ENCODE results near the gene NRIP3. TPM values are rescaled to one million over a fixed set of nuclear protein-coding genes. Genes with fewer than 3 reads are reported as not detected.

NRIP3 gene
- total and polyA plus RNA-seq, 9 of the 15 experiments (the other 6 are each of a cell fraction or from before 2014, with no cell fraction given): 4.4 to 18.7 (median 11.6) TPM

- no peak overlapping the region for H2AFZ ChIP-seq (ENCODE audit: low read depth, low read length)
- no peaks in the 10 kb centered on the region for H3K36me3 ChIP-seq (ENCODE audit: control insufficient read depth, insufficient read depth, low read length)
- no peaks in the 10 kb centered on the region for H3K9me3 ChIP-seq (replicated peaks; ENCODE audit: control insufficient read depth, insufficient read depth, low read depth, low read length)
- no peaks in the 10 kb centered on the region for H3K9me1 ChIP-seq (ENCODE audit: control insufficient read depth, insufficient read depth, low read length)
- POLR2A ChIA-PET: interaction anchor here (1.0 to 1.2 kb wide), 4 partner anchors 9 to 140 kb away, joined by 3 to 9 read pairs (median 3); no protein-coding TSS in a partner anchor
- BruUV-seq (replicated peaks): no TSS peak
- H3K4me2 ChIP-seq (ENCODE audit: insufficient read depth, low read length): no peak overlapping the region
- 61% methylated on average over 3 of the region's 3 CpGs for WGBS (ENCODE audit: insufficient coverage, low coverage, missing lambda C conversion rate)
- FAIRE-seq (no peak), ATAC-seq (no peak), DNase-seq (ENCODE audit: extremely low read depth in 1 of 4, low spot score in 3 of 4) (no peak)
- no peaks in the 10 kb centered on the region for H4K20me1 ChIP-seq (replicated peaks; ENCODE audit: control insufficient read depth, insufficient read depth, low read length)
- H3K27ac ChIP-seq (ENCODE audit: extremely low read depth, low read depth, low read length): no peak overlapping the region
- no peak overlapping the region for H3K9ac ChIP-seq (ENCODE audit: insufficient read depth in 1 of 2, low read depth in 2 of 2, low read length in 2 of 2)
- in situ Hi-C loops (cut with MboI) (no loop called here), intact Hi-C loops (cut with micrococcal nuclease) (no loop called here)
- CTCF ChIA-PET (ENCODE audit: low intra/inter-chr PET ratio): no interaction called here
- H3K27me3 ChIP-seq (ENCODE audit: control insufficient read depth in 2 of 2, insufficient read depth in 2 of 2, low read length in 2 of 2): no peaks in the 10 kb centered on the region
- peaks cover 3 to 27% of the 10 kb centered on the region in 2 experiments for H3K4me1 ChIP-seq (replicated peaks in 1 of 2; ENCODE audit: control insufficient read depth in 2 of 2, insufficient read depth in 2 of 2, low read length in 2 of 2)
- no peaks in the 10 kb centered on the region; the same call in 2 of the 3 replicates for H3K79me2 ChIP-seq (ENCODE audit: control insufficient read depth, insufficient read depth, low read length)
- no peak overlapping the region for H3K4me3 ChIP-seq
- TF ChIP-seq SNIP1 (IDR thresholded peaks at IDR 0.05; ENCODE audit: low read depth) (no peak), KLF1 (tag; IDR thresholded peaks at IDR 0.05) (no peak), PHB (CRISPR knock-in tag; IDR thresholded peaks at IDR 0.05) (no peak), ZNF511 (CRISPR knock-in tag; IDR thresholded peaks at IDR 0.05) (no peak), RBM25 (IDR thresholded peaks at IDR 0.05; ENCODE audit: low read depth, low read length, severe bottlenecking) (no peak), CBX8 (IDR thresholded peaks at IDR 0.05; ENCODE audit: borderline replicate concordance, extremely low read depth, low read depth, low read length, poor library complexity, severe bottlenecking) (no peak), PHF8 (IDR thresholded peaks at IDR 0.05; ENCODE audit: borderline replicate concordance, low read length) (no peak), THRB (CRISPR knock-in tag; conservative IDR thresholded peaks at IDR 0.05) (no peak), ZNF707 (CRISPR knock-in tag; conservative IDR thresholded peaks at IDR 0.05) (no peak), SIRT6 (IDR thresholded peaks at IDR 0.05; ENCODE audit: low read depth, low read length) (no peak)
- TF ChIP-seq, protein P1, sequence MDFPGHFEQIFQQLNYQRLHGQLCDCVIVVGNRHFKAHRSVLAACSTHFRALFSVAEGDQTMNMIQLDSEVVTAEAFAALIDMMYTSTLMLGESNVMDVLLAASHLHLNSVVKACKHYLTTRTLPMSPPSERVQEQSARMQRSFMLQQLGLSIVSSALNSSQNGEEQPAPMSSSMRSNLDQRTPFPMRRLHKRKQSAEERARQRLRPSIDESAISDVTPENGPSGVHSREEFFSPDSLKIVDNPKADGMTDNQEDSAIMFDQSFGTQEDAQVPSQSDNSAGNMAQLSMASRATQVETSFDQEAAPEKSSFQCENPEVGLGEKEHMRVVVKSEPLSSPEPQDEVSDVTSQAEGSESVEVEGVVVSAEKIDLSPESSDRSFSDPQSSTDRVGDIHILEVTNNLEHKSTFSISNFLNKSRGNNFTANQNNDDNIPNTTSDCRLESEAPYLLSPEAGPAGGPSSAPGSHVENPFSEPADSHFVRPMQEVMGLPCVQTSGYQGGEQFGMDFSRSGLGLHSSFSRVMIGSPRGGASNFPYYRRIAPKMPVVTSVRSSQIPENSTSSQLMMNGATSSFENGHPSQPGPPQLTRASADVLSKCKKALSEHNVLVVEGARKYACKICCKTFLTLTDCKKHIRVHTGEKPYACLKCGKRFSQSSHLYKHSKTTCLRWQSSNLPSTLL (IDR thresholded peaks at IDR 0.05): no peak
- TF ChIP-seq, protein P2, sequence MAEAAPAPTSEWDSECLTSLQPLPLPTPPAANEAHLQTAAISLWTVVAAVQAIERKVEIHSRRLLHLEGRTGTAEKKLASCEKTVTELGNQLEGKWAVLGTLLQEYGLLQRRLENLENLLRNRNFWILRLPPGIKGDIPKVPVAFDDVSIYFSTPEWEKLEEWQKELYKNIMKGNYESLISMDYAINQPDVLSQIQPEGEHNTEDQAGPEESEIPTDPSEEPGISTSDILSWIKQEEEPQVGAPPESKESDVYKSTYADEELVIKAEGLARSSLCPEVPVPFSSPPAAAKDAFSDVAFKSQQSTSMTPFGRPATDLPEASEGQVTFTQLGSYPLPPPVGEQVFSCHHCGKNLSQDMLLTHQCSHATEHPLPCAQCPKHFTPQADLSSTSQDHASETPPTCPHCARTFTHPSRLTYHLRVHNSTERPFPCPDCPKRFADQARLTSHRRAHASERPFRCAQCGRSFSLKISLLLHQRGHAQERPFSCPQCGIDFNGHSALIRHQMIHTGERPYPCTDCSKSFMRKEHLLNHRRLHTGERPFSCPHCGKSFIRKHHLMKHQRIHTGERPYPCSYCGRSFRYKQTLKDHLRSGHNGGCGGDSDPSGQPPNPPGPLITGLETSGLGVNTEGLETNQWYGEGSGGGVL (CRISPR knock-in tag; IDR thresholded peaks at IDR 0.05): no peak
- TF ChIP-seq, protein P3, sequence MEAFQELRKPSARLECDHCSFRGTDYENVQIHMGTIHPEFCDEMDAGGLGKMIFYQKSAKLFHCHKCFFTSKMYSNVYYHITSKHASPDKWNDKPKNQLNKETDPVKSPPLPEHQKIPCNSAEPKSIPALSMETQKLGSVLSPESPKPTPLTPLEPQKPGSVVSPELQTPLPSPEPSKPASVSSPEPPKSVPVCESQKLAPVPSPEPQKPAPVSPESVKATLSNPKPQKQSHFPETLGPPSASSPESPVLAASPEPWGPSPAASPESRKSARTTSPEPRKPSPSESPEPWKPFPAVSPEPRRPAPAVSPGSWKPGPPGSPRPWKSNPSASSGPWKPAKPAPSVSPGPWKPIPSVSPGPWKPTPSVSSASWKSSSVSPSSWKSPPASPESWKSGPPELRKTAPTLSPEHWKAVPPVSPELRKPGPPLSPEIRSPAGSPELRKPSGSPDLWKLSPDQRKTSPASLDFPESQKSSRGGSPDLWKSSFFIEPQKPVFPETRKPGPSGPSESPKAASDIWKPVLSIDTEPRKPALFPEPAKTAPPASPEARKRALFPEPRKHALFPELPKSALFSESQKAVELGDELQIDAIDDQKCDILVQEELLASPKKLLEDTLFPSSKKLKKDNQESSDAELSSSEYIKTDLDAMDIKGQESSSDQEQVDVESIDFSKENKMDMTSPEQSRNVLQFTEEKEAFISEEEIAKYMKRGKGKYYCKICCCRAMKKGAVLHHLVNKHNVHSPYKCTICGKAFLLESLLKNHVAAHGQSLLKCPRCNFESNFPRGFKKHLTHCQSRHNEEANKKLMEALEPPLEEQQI (IDR thresholded peaks at IDR 0.05): no peak
These were observed 6.3 kb downstream of the NRIP3 start for GRCh38 chr11:8997451-8997850.

All from K562 (cell line).